ENCODE data around the gene CABLES2.

DNA sequence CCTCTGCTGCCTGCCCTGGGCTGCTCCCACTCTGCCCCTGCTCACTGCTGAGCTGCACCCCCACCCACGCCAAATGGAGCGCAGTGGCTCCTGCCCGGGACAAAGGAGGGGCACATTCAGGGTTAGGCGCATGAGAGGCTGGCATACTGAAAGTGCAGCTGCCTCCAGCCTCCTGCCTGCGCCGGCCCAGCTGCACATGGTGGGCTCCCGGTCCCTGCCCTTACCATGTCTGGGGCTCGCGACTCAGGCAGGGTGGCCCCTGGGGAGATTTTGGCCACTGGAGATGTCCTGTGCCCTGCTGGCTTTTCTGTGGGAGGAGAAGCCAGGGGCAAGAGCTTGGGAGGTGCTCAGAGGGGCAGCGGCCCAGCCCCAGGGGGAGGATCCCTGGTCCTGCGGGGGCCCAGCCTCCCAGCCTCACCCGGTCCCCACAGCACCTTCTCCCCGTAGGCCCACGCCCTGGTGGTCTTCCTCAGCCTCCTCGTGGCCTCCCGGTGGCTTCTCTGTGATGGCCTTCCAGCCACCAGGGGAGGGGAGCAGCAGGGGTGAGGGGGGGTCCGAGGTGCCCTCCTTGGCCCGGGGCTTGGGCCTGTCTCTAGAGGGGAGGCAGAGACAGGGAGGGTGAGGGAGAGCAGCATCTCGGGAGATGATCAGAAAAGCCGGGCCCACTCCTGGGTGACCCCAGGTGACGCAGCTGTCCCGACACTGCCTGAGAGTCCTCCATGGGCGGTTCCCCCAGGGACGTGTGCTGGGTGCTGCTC, 8.4 kb upstream of the CABLES2 start:
- TF ChIP-seq, protein P1, sequence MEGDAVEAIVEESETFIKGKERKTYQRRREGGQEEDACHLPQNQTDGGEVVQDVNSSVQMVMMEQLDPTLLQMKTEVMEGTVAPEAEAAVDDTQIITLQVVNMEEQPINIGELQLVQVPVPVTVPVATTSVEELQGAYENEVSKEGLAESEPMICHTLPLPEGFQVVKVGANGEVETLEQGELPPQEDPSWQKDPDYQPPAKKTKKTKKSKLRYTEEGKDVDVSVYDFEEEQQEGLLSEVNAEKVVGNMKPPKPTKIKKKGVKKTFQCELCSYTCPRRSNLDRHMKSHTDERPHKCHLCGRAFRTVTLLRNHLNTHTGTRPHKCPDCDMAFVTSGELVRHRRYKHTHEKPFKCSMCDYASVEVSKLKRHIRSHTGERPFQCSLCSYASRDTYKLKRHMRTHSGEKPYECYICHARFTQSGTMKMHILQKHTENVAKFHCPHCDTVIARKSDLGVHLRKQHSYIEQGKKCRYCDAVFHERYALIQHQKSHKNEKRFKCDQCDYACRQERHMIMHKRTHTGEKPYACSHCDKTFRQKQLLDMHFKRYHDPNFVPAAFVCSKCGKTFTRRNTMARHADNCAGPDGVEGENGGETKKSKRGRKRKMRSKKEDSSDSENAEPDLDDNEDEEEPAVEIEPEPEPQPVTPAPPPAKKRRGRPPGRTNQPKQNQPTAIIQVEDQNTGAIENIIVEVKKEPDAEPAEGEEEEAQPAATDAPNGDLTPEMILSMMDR (IDR thresholded peaks at IDR 0.05): no peak
- TF ChIP-seq POLR2A (IDR thresholded peaks at IDR 0.05): no peak
